Measurements from ENCODE around the gene ACTN2.
"Not testable (repeated sequence)": the region's sequence is repeated elsewhere in the genome, so short reads cannot be mapped to it uniquely, and the experiment has no call there.

Gene ACTN2

DNA sequence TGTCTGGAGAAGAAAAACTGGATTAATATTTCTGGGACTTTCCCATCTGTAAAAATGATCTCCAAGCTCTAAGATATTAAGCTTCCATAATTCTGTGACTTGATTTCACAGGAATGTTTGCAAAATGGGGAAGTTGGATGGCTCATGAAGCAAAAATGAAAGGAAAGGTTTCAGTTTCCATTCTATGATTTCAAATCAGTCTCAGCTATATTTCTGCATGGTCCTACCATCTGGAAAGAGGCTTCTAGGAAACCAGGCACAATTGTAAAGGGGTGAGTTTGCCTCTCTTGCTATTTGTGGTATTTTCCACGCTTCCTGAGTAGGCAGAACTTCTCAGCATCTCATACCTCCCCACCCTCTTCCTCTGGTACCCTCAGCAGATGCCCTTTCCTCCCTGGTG is 22.4 kb upstream of the ACTN2 start:
- Histone ChIP-seq H3K4me3 (ENCODE audit: low read depth in 1 of 2, low read length in 2 of 2) (no peak overlapping the region), H3K36me3 (ENCODE audit: insufficient read depth, low read length) (no peaks in the 10 kb centered on the region), H3K4me2 (ENCODE audit: insufficient read depth, low read length) (no peak overlapping the region), H3K79me2 (ENCODE audit: insufficient read depth, low read length) (no peaks in the 10 kb centered on the region), H3K9ac (ENCODE audit: low read depth, low read length) (no peak overlapping the region), H3K4me1 (ENCODE audit: insufficient read depth, low read length) (no peaks in the 10 kb centered on the region), H3K9me3 (ENCODE audit: insufficient read depth, low read length, severe bottlenecking) (no peaks in the 10 kb centered on the region), H3K27me3 (ENCODE audit: insufficient read depth, low read length, poor library complexity) (no peaks in the 10 kb centered on the region), H4K20me1 (ENCODE audit: insufficient read depth, low read length) (no peaks in the 10 kb centered on the region), H3K27ac (ENCODE audit: low read length) (no peak overlapping the region), H2AFZ (ENCODE audit: low read depth, low read length) (no peak overlapping the region)
- no peak for TF ChIP-seq EZH2 (IDR thresholded peaks at IDR 0.05; ENCODE audit: borderline replicate concordance, low read depth, low read length, severe bottlenecking)
- TF ChIP-seq, protein P1, sequence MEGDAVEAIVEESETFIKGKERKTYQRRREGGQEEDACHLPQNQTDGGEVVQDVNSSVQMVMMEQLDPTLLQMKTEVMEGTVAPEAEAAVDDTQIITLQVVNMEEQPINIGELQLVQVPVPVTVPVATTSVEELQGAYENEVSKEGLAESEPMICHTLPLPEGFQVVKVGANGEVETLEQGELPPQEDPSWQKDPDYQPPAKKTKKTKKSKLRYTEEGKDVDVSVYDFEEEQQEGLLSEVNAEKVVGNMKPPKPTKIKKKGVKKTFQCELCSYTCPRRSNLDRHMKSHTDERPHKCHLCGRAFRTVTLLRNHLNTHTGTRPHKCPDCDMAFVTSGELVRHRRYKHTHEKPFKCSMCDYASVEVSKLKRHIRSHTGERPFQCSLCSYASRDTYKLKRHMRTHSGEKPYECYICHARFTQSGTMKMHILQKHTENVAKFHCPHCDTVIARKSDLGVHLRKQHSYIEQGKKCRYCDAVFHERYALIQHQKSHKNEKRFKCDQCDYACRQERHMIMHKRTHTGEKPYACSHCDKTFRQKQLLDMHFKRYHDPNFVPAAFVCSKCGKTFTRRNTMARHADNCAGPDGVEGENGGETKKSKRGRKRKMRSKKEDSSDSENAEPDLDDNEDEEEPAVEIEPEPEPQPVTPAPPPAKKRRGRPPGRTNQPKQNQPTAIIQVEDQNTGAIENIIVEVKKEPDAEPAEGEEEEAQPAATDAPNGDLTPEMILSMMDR (IDR thresholded peaks at IDR 0.05; ENCODE audit: borderline replicate concordance, extremely low read depth, low read length, poor library complexity, severe bottlenecking), result no peak
- no peak for ATAC-seq (ENCODE audit: insufficient read depth, low read depth)
- DNase-seq, result no peak

GRCh38 chr1:236668909-236669308 is 17.4 kb upstream of the ACTN2 start:
- not testable (repeated sequence) for DNase-seq; H3K4me1 ChIP-seq (ENCODE audit: insufficient read depth, low read length); ATAC-seq (ENCODE audit: insufficient read depth, low read depth); H3K4me2 ChIP-seq (ENCODE audit: insufficient read depth, low read length); H3K4me3 ChIP-seq (ENCODE audit: low read depth in 1 of 2, low read length in 2 of 2); H3K9me3 ChIP-seq (ENCODE audit: insufficient read depth, low read length, severe bottlenecking); H3K27ac ChIP-seq (ENCODE audit: low read length); H3K9ac ChIP-seq (ENCODE audit: low read depth, low read length); H2AFZ ChIP-seq (ENCODE audit: low read depth, low read length); H3K79me2 ChIP-seq (ENCODE audit: insufficient read depth, low read length); H3K36me3 ChIP-seq (ENCODE audit: insufficient read depth, low read length); H4K20me1 ChIP-seq (ENCODE audit: insufficient read depth, low read length); H3K27me3 ChIP-seq (ENCODE audit: insufficient read depth, low read length, poor library complexity)

DNA sequence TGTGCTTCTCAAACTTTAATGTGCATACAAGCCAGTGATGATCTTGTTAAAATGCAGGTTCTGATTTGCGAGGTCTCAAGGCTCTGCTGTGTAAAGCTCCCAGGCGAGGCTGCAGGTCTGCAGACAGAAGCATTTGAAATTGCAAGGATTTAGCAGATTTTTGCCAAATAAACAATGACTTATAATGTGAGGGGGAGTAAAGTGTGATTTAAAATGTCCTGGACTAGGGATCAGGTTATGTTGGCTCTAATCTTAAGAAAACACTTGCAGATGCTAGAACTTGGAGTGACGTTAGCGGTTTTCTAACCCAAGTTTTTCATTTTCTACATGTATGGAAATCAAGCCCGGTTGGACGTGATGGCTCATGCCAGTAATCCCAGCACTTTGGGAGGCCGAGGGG is 16.2 kb upstream of the ACTN2 start:
- Histone ChIP-seq H2AFZ (ENCODE audit: low read depth, low read length) (no peak overlapping the region), H3K9ac (ENCODE audit: low read depth, low read length) (no peak overlapping the region), H3K4me3 (ENCODE audit: low read depth in 1 of 2, low read length in 2 of 2) (no peak overlapping the region), H3K27me3 (ENCODE audit: insufficient read depth, low read length, poor library complexity) (no peaks in the 10 kb centered on the region), H3K4me1 (ENCODE audit: insufficient read depth, low read length) (no peaks in the 10 kb centered on the region), H3K9me3 (ENCODE audit: insufficient read depth, low read length, severe bottlenecking) (no peaks in the 10 kb centered on the region), H3K36me3 (ENCODE audit: insufficient read depth, low read length) (no peaks in the 10 kb centered on the region), H3K27ac (ENCODE audit: low read length) (no peak overlapping the region), H3K79me2 (ENCODE audit: insufficient read depth, low read length) (no peaks in the 10 kb centered on the region), H3K4me2 (ENCODE audit: insufficient read depth, low read length) (no peak overlapping the region), H4K20me1 (ENCODE audit: insufficient read depth, low read length) (no peaks in the 10 kb centered on the region)
- ATAC-seq (ENCODE audit: insufficient read depth, low read depth), result no peak
- TF ChIP-seq EZH2 (IDR thresholded peaks at IDR 0.05; ENCODE audit: borderline replicate concordance, low read depth, low read length, severe bottlenecking), result no peak
- TF ChIP-seq, protein P1 (IDR thresholded peaks at IDR 0.05; ENCODE audit: borderline replicate concordance, extremely low read depth, low read length, poor library complexity, severe bottlenecking), result no peak
- no peak for DNase-seq

- Histone ChIP-seq H3K9me3 (ENCODE audit: insufficient read depth, low read length, severe bottlenecking) (no peaks in the 10 kb centered on the region), H4K20me1 (ENCODE audit: insufficient read depth, low read length) (no peaks in the 10 kb centered on the region), H3K4me3 (ENCODE audit: low read depth in 1 of 2, low read length in 2 of 2) (no peak overlapping the region), H3K79me2 (ENCODE audit: insufficient read depth, low read length) (no peaks in the 10 kb centered on the region), H3K36me3 (ENCODE audit: insufficient read depth, low read length) (no peaks in the 10 kb centered on the region), H3K9ac (ENCODE audit: low read depth, low read length) (no peak overlapping the region), H3K27ac (ENCODE audit: low read length) (no peak overlapping the region), H3K27me3 (ENCODE audit: insufficient read depth, low read length, poor library complexity) (peaks cover 3% of the 10 kb centered on the region), H2AFZ (ENCODE audit: low read depth, low read length) (no peak overlapping the region), H3K4me1 (ENCODE audit: insufficient read depth, low read length) (no peaks in the 10 kb centered on the region), H3K4me2 (ENCODE audit: insufficient read depth, low read length) (no peak overlapping the region)
- no peak for DNase-seq
- ATAC-seq (ENCODE audit: insufficient read depth, low read depth), result no peak
- TF ChIP-seq, protein P1 (IDR thresholded peaks at IDR 0.05; ENCODE audit: borderline replicate concordance, extremely low read depth, low read length, poor library complexity, severe bottlenecking), result no peak
- TF ChIP-seq EZH2 (IDR thresholded peaks at IDR 0.05; ENCODE audit: borderline replicate concordance, low read depth, low read length, severe bottlenecking), result no peak
Observed at GRCh38 chr1:236673289-236673919, 12.9 kb upstream of the ACTN2 start.

Measured in DND-41 (cell line).